ENCODE measurements around the gene MAN1C1. TPM values are rescaled to one million over a fixed set of nuclear protein-coding genes. Genes with fewer than 3 reads are reported as not detected.

The MAN1C1 gene
- total RNA-seq, 4 donors from 2014 or later, result 14.6 to 25.1 (median 17.5) TPM

DNA sequence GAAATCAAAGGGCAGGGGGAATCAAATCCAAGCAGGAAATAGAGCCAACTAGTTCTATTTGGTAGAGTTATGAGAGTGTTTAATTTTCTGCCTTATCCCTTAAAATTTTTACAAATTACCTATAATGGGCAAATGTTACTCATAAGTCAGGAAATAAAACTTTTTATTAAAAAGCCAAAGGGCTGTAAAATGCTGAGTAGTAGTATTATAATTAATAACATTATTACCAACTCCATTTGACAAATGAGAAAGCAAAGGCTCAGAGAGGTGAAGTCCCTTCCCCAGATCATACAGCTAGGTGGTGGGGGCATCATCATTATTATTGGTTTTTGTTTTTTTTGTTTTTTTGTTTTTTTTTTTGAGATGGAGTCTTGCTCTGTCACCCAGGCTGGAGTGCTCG lies 186.8 kb downstream of the MAN1C1 start:
- 82 to 85% methylated on average over 1 of the region's 1 CpG for WGBS, 2 donors
- Histone ChIP-seq H3K27ac (peak overlapping the region in 2 of 4 donors; percentile 84 to 89), H3K9me3 (no peaks in the 10 kb centered on the region), H3K27me3 (no peaks in the 10 kb centered on the region), H3K4me1 (peaks cover 0 to 93% (median 49%) of the 10 kb centered on the region in 4 donors), H3K36me3 (peaks cover 0 to 20% (median 0%) of the 10 kb centered on the region in 3 donors), H3K4me3 (no peak overlapping the region)
- TF ChIP-seq, protein P1, sequence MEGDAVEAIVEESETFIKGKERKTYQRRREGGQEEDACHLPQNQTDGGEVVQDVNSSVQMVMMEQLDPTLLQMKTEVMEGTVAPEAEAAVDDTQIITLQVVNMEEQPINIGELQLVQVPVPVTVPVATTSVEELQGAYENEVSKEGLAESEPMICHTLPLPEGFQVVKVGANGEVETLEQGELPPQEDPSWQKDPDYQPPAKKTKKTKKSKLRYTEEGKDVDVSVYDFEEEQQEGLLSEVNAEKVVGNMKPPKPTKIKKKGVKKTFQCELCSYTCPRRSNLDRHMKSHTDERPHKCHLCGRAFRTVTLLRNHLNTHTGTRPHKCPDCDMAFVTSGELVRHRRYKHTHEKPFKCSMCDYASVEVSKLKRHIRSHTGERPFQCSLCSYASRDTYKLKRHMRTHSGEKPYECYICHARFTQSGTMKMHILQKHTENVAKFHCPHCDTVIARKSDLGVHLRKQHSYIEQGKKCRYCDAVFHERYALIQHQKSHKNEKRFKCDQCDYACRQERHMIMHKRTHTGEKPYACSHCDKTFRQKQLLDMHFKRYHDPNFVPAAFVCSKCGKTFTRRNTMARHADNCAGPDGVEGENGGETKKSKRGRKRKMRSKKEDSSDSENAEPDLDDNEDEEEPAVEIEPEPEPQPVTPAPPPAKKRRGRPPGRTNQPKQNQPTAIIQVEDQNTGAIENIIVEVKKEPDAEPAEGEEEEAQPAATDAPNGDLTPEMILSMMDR (IDR thresholded peaks at IDR 0.05), result no peak
- TF ChIP-seq EP300 (IDR thresholded peaks at IDR 0.05) (no peak), POLR2A (IDR thresholded peaks at IDR 0.05) (no peak)
- no peak for DNase-seq (ENCODE audit: low spot score in 2 of 2)

DNA sequence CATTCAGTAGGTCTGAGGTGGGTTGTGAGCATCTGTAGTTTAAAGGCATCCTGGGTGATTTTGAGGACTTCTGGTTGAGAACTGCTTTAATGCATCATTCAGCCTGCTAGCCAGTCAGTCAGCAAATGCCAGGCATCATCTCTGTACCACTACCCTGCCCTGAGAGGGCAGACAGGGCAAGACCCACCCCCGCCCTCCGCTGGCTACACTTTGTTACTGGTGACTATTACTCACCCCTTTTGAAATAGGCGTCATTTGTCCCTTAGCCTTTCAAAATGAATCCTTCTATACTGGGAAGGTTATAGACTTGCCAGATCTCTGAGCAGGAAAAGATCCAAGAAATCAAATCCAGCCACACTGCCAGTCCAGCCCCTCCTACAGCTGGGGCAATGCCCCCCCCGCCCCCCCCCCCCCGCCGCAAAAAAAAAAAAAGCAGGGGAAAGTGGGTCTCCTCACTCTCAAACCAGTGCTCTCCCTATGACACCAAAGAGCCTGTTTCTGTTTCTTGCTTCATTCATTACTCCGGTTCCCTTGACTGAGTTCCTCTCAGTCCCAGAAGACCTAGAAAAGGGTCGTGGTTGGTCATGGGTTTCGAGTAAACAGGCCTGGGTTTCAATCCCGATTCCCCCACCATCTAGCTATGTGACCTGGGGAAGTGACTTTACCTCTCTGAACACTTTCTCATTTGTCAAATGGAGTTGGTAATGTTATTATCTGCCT lies 187.8 kb downstream of the MAN1C1 start:
- H3K27me3 ChIP-seq, result no peaks in the 10 kb centered on the region
- H3K4me1 ChIP-seq, result peaks cover 0 to 89% (median 48%) of the 10 kb centered on the region in 4 donors

DNA sequence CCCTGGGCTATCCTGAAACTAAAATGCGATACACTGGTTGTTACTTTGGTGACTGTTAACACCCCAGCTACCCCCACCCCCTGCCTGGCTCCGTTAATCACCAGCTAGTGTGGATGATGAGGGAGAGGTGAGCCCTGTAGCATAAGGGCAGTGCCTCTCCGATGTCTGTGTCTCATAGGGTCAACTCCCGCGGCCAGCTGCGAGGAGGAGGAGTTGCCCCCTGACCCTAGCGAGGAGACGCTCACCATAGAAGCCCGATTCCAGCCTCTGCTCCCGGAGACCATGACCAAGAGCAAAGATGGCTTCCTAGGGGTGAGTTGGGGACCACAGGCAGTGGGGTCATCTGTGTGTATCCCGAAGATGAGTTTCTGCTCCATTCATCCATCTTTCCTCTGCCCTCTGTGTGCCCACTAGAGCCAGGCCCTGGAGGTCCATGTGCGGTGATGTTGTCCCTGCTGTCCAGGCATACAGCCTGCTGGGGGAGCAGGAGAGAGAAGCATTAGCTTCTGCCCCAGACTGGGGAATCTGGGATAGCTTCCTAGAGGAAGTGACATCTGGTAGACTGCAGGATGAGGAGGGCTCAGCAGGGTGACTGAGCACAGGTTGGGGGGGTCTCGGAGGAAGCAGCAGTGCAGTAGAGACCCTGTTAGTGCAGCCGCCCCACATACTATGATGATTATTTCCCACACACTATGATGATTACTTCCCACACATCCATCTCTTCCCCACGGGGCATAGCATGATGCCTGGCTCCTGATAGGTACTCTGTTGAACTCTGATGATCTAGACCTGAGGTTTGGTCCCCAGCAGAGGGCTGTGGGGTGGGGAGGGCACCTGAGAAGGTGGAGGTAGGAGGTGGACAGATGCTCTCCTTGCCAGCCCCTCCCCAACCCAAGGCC lies 188.6 kb downstream of the MAN1C1 start:
- TF ChIP-seq EP300 (IDR thresholded peaks at IDR 0.05) (no peak), POLR2A (IDR thresholded peaks at IDR 0.05) (no peak)
- TF ChIP-seq, protein P1 (IDR thresholded peaks at IDR 0.05), result no peak
- Histone ChIP-seq H3K9me3 (no peaks in the 10 kb centered on the region), H3K27ac (peak overlapping the region; percentile 4 to 89 (median 64)), H3K4me1 (peaks cover 0 to 90% (median 50%) of the 10 kb centered on the region in 4 donors), H3K4me3 (no peak overlapping the region), H3K27me3 (no peaks in the 10 kb centered on the region), H3K36me3 (peaks cover 0 to 38% (median 0%) of the 10 kb centered on the region in 3 donors)
- WGBS, 2 donors, result 51 to 57% methylated on average over 15 of the region's 15 CpGs
- no peak for DNase-seq (ENCODE audit: low spot score in 2 of 2)

More for the DNA sequence above, 187.8 kb downstream of the MAN1C1 start:
- TF ChIP-seq, protein P1 (IDR thresholded peaks at IDR 0.05), result no peak
- TF ChIP-seq EP300 (IDR thresholded peaks at IDR 0.05) (no peak), POLR2A (IDR thresholded peaks at IDR 0.05) (no peak)
- H3K4me3 ChIP-seq, result no peak overlapping the region
- no peak for DNase-seq (ENCODE audit: low spot score in 2 of 2)
- peaks cover 0 to 30% (median 0%) of the 10 kb centered on the region in 3 donors for H3K36me3 ChIP-seq
- WGBS, 2 donors, result 48 to 51% methylated on average over 10 of the region's 10 CpGs
- H3K9me3 ChIP-seq, result no peaks in the 10 kb centered on the region
- peak overlapping the region in 2 of 4 donors; percentile 84 to 89 for H3K27ac ChIP-seq

DNA sequence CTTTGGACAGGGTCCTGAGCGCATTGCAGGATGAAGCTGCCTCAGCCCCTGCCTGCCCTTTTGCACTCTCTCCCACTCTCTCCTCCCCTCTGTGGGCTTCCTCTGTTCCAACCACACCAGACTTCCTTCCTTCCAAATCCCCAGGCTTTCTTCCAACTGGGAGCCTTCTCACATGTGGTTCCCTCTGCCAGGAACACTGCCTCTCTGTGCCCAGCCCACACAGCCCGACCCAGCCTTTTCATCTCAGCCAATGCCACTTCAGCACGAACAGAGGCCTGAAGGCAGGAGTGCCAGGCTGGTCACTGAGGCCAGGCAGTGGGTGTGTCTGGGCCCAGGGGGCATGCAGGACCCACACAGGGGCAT lies 189.3 kb downstream of the MAN1C1 start:
- TF ChIP-seq, protein P1 (IDR thresholded peaks at IDR 0.05), result no peak
- peak in 1 of 2 donors; percentile 59 for TF ChIP-seq EP300 (IDR thresholded peaks at IDR 0.05)
- Histone ChIP-seq H3K27me3 (no peaks in the 10 kb centered on the region), H3K36me3 (peaks cover 0 to 43% (median 0%) of the 10 kb centered on the region in 3 donors), H3K9me3 (no peaks in the 10 kb centered on the region), H3K4me1 (peaks cover 0 to 93% (median 53%) of the 10 kb centered on the region in 4 donors), H3K27ac (peak overlapping the region; percentile 4 to 89 (median 64)), H3K4me3 (no peak overlapping the region)
- DNase-seq (ENCODE audit: low spot score in 2 of 2), result no peak
- WGBS, 2 donors, result 20 to 22% methylated on average over 3 of the region's 3 CpGs
